K562 (cell line): ENCODE measurements around the gene OST4. TPM values are rescaled to one million over a fixed set of nuclear protein-coding genes. Genes with fewer than 3 reads are reported as not detected.

Experiments
- ATAC-seq: fragments of 200-7000 bp; cut with Tn5 transposase; 3 replicates; pipeline ENCODE4 v1.9.1; 2020; ENCODE audit warnings: moderate library complexity
- Bru-seq: library from RNA; stranded (reverse); fragments of 400-500 nt; gene quantifications from one replicate; lab custom pipeline; 2021; lab: Mats Ljungman, UMichigan
- BruChase-seq, 2 experiments: library from RNA; stranded (reverse); fragments of 400-500 nt; gene quantifications; one replicate each; lab custom pipeline; 2021; lab: Mats Ljungman, UMichigan
- BruUV-seq: library from RNA; stranded (reverse); fragments of 400-500 nt; replicated peaks from 2 replicates; lab custom pipeline; 2021; lab: Mats Ljungman, UMichigan
- CTCF ChIA-PET: fragments of 300-600 bp; formaldehyde crosslinking; extraction: SDS; loops from one replicate; lab custom pipeline; 2021; ENCODE audit warnings: low intra/inter-chr PET ratio; lab: Yijun Ruan, JAX
- POLR2A ChIA-PET: fragments of 300-600, 350-650 bp; sonication (Branson Sonifier 250); formaldehyde crosslinking; extraction: SDS; loops from one replicate; lab custom pipeline; 2021; ENCODE audit warnings: antibody characterized with exemption, inconsistent platforms; lab: Yijun Ruan, JAX
- DNase-seq, 4 experiments: peaks; one replicate each; pipeline versions ENCODE4 v3.0.0 to v3.0.0-alpha.2; 2011 to 2018; ENCODE audit warnings: low spot score in 3 of 4, mixed read lengths in 3 of 4; ENCODE audit errors: extremely low read depth in 1 of 4
- FAIRE-seq: peaks from 2 replicates; lab custom pipeline; 2011; peaks lifted over from hg19 to GRCh38; lab: Jason Lieb, UNC
- H2AFZ ChIP-seq: 2 replicates; pipeline ENCODE4 v1.6.0; 2011; ENCODE audit warnings: low read depth, low read length, control low read depth, inconsistent platforms
- H3K27ac ChIP-seq: fragments of 200-600 bp; 3 replicates; pipeline ENCODE4 v1.8.0; 2011; ENCODE audit warnings: low read depth, mild to moderate bottlenecking, control low read depth, inconsistent platforms, low read length, moderate library complexity, mixed read lengths; ENCODE audit errors: extremely low read depth
- H3K27me3 ChIP-seq, 2 experiments: fragments of 300-600 bp in 1 of 2; 2 replicates in 1 of 2; 3 replicates in 1 of 2; pipeline versions ENCODE4 v1.6.0 to v1.8.0; 2011; ENCODE audit warnings: inconsistent platforms in 2 of 2, low read length in 2 of 2, mild to moderate bottlenecking in 1 of 2, mixed read lengths in 1 of 2, moderate library complexity in 1 of 2; ENCODE audit not compliant: control insufficient read depth in 2 of 2, insufficient read depth in 2 of 2
- H3K36me3 ChIP-seq: fragments of 300-600 bp; 3 replicates; pipeline ENCODE4 v1.8.0; 2011; ENCODE audit warnings: mild to moderate bottlenecking, low read length, inconsistent platforms; ENCODE audit not compliant: control insufficient read depth, insufficient read depth
- H3K4me1 ChIP-seq, 2 experiments: fragments of 200-600 bp in 1 of 2; replicated peaks in 1 of 2; 2 replicates in 1 of 2; 3 replicates in 1 of 2; pipeline versions ENCODE4 v1.5.1 to v1.8.0; 2011; ENCODE audit warnings: inconsistent platforms in 2 of 2, low read length in 2 of 2, mild to moderate bottlenecking in 1 of 2, mixed read lengths in 1 of 2, moderate library complexity in 1 of 2; ENCODE audit not compliant: control insufficient read depth in 2 of 2, insufficient read depth in 2 of 2
- H3K4me2 ChIP-seq: 2 replicates; pipeline ENCODE4 v1.6.1; 2011; ENCODE audit warnings: low read length, control low read depth, inconsistent platforms, mixed read lengths; ENCODE audit not compliant: insufficient read depth
- H3K4me3 ChIP-seq: fragments of 200-600 bp; sonication (generic), shearing (Covaris generic); 2 replicates; pipeline ENCODE4 v1.5.1; 2016; ENCODE audit warnings: control low read depth, inconsistent platforms
- H3K79me2 ChIP-seq: fragments of 200-600 bp; 3 replicates; pipeline ENCODE4 v1.8.0; 2011; ENCODE audit warnings: low read length, inconsistent platforms; ENCODE audit not compliant: control insufficient read depth, insufficient read depth
- H3K9ac ChIP-seq, 2 experiments: 2 replicates each; pipeline versions ENCODE4 v1.6.0 to v1.6.1; 2011; ENCODE audit warnings: low read depth in 2 of 2, low read length in 2 of 2, control low read depth in 1 of 2, inconsistent platforms in 1 of 2, mild to moderate bottlenecking in 1 of 2, mixed read lengths in 1 of 2; ENCODE audit not compliant: insufficient read depth in 1 of 2
- H3K9me1 ChIP-seq: one replicate; pipeline ENCODE4 v1.6.0; 2011; ENCODE audit warnings: inconsistent platforms, mild to moderate bottlenecking, low read length, moderate library complexity; ENCODE audit not compliant: control insufficient read depth, insufficient read depth
- H3K9me3 ChIP-seq: replicated peaks from 2 replicates; pipeline ENCODE4 v1.5.1; 2011; ENCODE audit warnings: low read depth, low read length, inconsistent platforms; ENCODE audit not compliant: control insufficient read depth, insufficient read depth
- H4K20me1 ChIP-seq: replicated peaks from 2 replicates; pipeline ENCODE4 v1.6.1; 2011; ENCODE audit warnings: low read length, inconsistent platforms, mixed read lengths; ENCODE audit not compliant: control insufficient read depth, insufficient read depth
- CTCF ChIP-seq, 3 experiments: IDR thresholded peaks in 2 of 3; conservative IDR thresholded peaks in 1 of 3; 2 replicates each; pipeline ENCODE4 v1.5.1; 2011 to 2012; ENCODE audit warnings: low read length in 3 of 3, mild to moderate bottlenecking in 3 of 3, control low read depth in 2 of 3, improper control_type of control experiment in 1 of 3, inconsistent platforms in 1 of 3, low read depth in 1 of 3, mixed read lengths in 1 of 3, moderate library complexity in 1 of 3; ENCODE audit not compliant: insufficient read depth in 2 of 3
- EP400 ChIP-seq: fragments of 450-650 bp; IDR thresholded peaks from 2 replicates; pipeline ENCODE4 v1.6.1; 2017; ENCODE audit warnings: antibody characterized with exemption, mild to moderate bottlenecking, moderate library complexity
- ETV5 ChIP-seq: sonication (generic); formaldehyde crosslinking; IDR thresholded peaks from 2 replicates; pipeline ENCODE4 v1.4.0; 2020; ENCODE audit warnings: low read depth, mild to moderate bottlenecking, missing genetic modification reagents
- HDAC1 ChIP-seq, 2 experiments: fragments of 450-650 bp; IDR thresholded peaks; 2 replicates each; pipeline ENCODE4 v1.6.1; 2016 to 2017; ENCODE audit warnings: inconsistent platforms in 1 of 2, mild to moderate bottlenecking in 1 of 2, moderate library complexity in 1 of 2
- ILF3 ChIP-seq: fragments of 450-650 bp; IDR thresholded peaks from 2 replicates; pipeline ENCODE4 v1.6.1; 2018; ENCODE audit warnings: antibody characterized with exemption, mild to moderate bottlenecking, moderate library complexity, borderline replicate concordance
- PHF8 ChIP-seq: fragments of 200-600 bp; sonication (generic); IDR thresholded peaks from 2 replicates; pipeline ENCODE4 v1.6.1; 2012; ENCODE audit warnings: mixed run types, mild to moderate bottlenecking, inconsistent platforms, low read length, moderate library complexity, borderline replicate concordance
- SIRT6 ChIP-seq: IDR thresholded peaks from one replicate; pipeline ENCODE4 v1.6.1; 2012; ENCODE audit warnings: low read depth, mild to moderate bottlenecking, control low read depth, inconsistent platforms, low read length, moderate library complexity
- SIX5 ChIP-seq, 2 experiments: IDR thresholded peaks; 2 replicates each; pipeline ENCODE4 v1.6.1; 2011; ENCODE audit warnings: low read length in 2 of 2, borderline replicate concordance in 1 of 2, low read depth in 1 of 2, mild to moderate bottlenecking in 1 of 2, moderate library complexity in 1 of 2; ENCODE audit not compliant: insufficient read depth in 1 of 2
- ZNF431 ChIP-seq: sonication (generic); formaldehyde crosslinking; IDR thresholded peaks from 2 replicates; pipeline ENCODE4 v1.8.0; 2022; ENCODE audit warnings: mild to moderate bottlenecking, missing genetic modification reagents
- ZNF436 ChIP-seq: fragments of 250-450, 450-650 bp; sonication (Bioruptor Pico); formaldehyde crosslinking; IDR thresholded peaks from 2 replicates; pipeline ENCODE4 v1.7.0; 2020; ENCODE audit warnings: mild to moderate bottlenecking
- WGBS: fragments of 100-300 bp; shearing (Covaris generic); methylation state at CpG from one replicate; pipeline ENCODE4 v1.1.6; 2016; ENCODE audit warnings: low coverage, mixed read lengths; ENCODE audit not compliant: insufficient coverage; ENCODE audit errors: missing lambda C conversion rate; 5-methylcytosine and 5-hydroxymethylcytosine counted together
- in situ Hi-C: fragments of 300-500 bp; cut with MboI; formaldehyde crosslinking; loops from 4 replicates; pipeline ENCODE4 v1.15.0; 2018; ENCODE audit warnings: inconsistent platforms, mixed read lengths
- intact Hi-C: fragments of 100-400 bp; cut with micrococcal nuclease; formaldehyde crosslinking; loops from 2 replicates; pipeline ENCODE4 v1.14.2; 2022
- long read RNA-seq, 3 experiments: library from polyadenylated mRNA in 2 of 3; library from RNA in 1 of 3; unstranded in 2 of 3; stranded (forward) in 1 of 3; transcript quantifications; one replicate each; pipeline ENCODE4 v2.0.0, GENCODE V29; 2019 to 2022
- polyA minus RNA-seq, 3 experiments: library from RNA; depleted of rRNA, polyadenylated mRNA; stranded (reverse); fragments of >200 nt; gene quantifications; 2 replicates each; pipeline ENCODE4 v1.2.3, GENCODE V29; 2011
- polyA plus RNA-seq, 8 experiments: library from polyadenylated mRNA; depleted of rRNA in 4 of 8; stranded (reverse) in 5 of 8; unstranded in 3 of 8; fragments of >200 nt; fragmentation: Nextera tagmentation in 2 of 8; fragmentation: Illumina TruSeq in 1 of 8; extraction: Ambion mirVana in 2 of 8; extraction: Trizol in 1 of 8; gene quantifications; 2 replicates each; pipeline versions ENCODE4 v1.2.1 to v1.2.3, GENCODE V29; 2011 to 2014; ENCODE audit warnings: inconsistent platforms in 1 of 8, missing spikeins in 1 of 8
- total RNA-seq, 7 experiments: library from RNA; depleted of rRNA in 6 of 7; stranded (reverse); fragments of >200 nt in 6 of 7; fragmentation: Illumina TruSeq in 2 of 7; extraction: Trizol in 2 of 7; gene quantifications; 2 replicates each; pipeline versions ENCODE4 v1.2.1 to v1.2.3, GENCODE V29; 2011 to 2021; ENCODE audit warnings: low replicate concordance in 1 of 7
- TF ChIP-seq, protein P1 (sequence below): fragments of 450-650 bp; IDR thresholded peaks from 2 replicates; pipeline ENCODE4 v1.6.1; 2017; ENCODE audit warnings: mild to moderate bottlenecking, moderate library complexity

Gene OST4
- total RNA-seq (2011; cell fraction: chromatin; rRNA removed; ENCODE audit: low replicate concordance): 32.9 and 75.2 TPM in 2 replicates
- total RNA-seq (2011; cell fraction: nucleolus; rRNA removed): 76.6 and 92.2 TPM in 2 replicates
- 88.9 and 136 TPM in 2 replicates for total RNA-seq (2011; cell fraction: nucleoplasm; rRNA removed)
- total RNA-seq (2014; rRNA removed) (186 and 199 TPM in 2 replicates), total RNA-seq (2014; rRNA removed; fragmentation: Illumina TruSeq; extraction: Trizol) (263 and 292 TPM in 2 replicates), total RNA-seq (2015; rRNA removed; fragmentation: Illumina TruSeq; extraction: Trizol) (335 and 366 TPM in 2 replicates), total RNA-seq (2021) (239 and 266 TPM in 2 replicates), polyA plus RNA-seq (2011; rRNA removed) (328 and 435 TPM in 2 replicates), polyA plus RNA-seq (2014; fragmentation: Illumina TruSeq; extraction: Trizol) (503 and 545 TPM in 2 replicates), polyA plus RNA-seq (2014; fragmentation: Nextera tagmentation; extraction: Ambion mirVana) (1,000 to 10,000 TPM; 1,144 to 1,155 TPM), polyA plus RNA-seq (2014; rRNA removed) (355 and 369 TPM in 2 replicates), polyA minus RNA-seq (2011; rRNA and poly(A)+ RNA removed) (170 and 193 TPM in 2 replicates), Bru-seq, nascent RNA (percentile 98 among the genes with signal in this experiment), BruChase-seq, experiment 1, labeled RNA remaining after a 2-hour chase (percentile 94 among the genes with signal in this experiment), BruChase-seq, experiment 2, labeled RNA remaining after a 6-hour chase (percentile 94 among the genes with signal in this experiment)
- 794 and 995 TPM in 2 replicates for polyA plus RNA-seq (2011; cell fraction: cytosol; rRNA removed)
- 204 and 270 TPM in 2 replicates for polyA plus RNA-seq (2011; cell fraction: nucleus; rRNA removed)
- 363 and 494 TPM in 2 replicates for polyA plus RNA-seq (2012)
- 371 and 384 TPM in 2 replicates for polyA minus RNA-seq (2011; cell fraction: cytosol; rRNA and poly(A)+ RNA removed)
- polyA minus RNA-seq (2011; cell fraction: nucleus; rRNA and poly(A)+ RNA removed): 63.4 and 99.5 TPM in 2 replicates
- long read RNA-seq, experiment 1, transcript OST4-203 (3 exons, 561 nt): major isoform, 339 of 365 reads
- long read RNA-seq, experiment 1, transcript OST4-201 (2 exons, 559 nt): minor isoform, 12 of 365 reads
- long read RNA-seq, experiment 1, partial matches to known transcripts: 0 of 365 reads
- long read RNA-seq, experiment 1, other reads (novel, unspliced or antisense): 14 of 365 reads
- long read RNA-seq, experiment 2, transcript OST4-203 (3 exons, 561 nt): major isoform, 212 of 233 reads
- long read RNA-seq, experiment 2, transcript OST4-201 (2 exons, 559 nt): minor isoform, 18 of 233 reads
- long read RNA-seq, experiment 2, partial matches to known transcripts: 1 of 233 reads
- long read RNA-seq, experiment 2, other reads (novel, unspliced or antisense): 2 of 233 reads
- long read RNA-seq, experiment 3, transcript OST4-201 (2 exons, 559 nt): minor isoform, 11 of 367 reads
- long read RNA-seq, experiment 3, transcript OST4-203 (3 exons, 561 nt): major isoform, 352 of 367 reads
- long read RNA-seq, experiment 3, partial matches to known transcripts: 0 of 367 reads
- long read RNA-seq, experiment 3, other reads (novel, unspliced or antisense): 4 of 367 reads

DNA sequence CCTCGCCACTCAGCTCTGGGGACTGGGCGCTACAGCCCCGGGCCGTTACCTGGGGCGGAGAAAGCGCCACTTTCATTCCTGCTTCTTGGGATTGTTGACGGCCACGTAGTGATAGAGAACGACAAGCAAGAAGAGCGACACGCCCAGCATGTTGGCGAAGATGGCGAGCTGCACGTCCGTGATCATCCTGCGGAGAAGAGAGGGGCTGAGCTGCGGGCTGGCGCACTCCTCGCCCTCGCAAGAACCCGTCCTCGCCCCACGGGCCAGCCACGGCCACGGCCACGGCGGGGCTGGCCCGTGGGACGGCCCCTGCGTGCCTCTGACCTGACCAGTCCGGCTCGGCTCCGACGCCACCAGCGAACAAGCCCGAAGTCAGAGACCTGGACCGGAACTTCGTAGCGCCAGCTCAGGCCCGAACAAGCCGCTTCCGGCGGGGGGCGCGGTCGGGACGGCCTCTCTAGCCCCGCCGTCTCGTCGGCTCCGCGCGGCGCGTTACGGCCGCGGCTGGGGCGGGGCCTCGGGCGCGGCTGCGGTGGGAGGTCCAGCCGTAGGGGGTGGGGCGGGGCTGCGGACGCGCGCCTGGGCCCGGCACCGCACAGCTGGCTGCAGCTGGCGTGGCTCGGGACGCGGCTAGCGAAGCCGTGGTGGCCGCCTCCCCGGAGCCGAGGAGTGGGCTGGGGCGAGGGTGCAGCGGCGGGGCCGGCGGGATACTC, at the start of gene OST4:
Gene OST4 (minus strand): TSS at position 378 of the 713 bp plus-strand sequence.
- Histone ChIP-seq H3K4me2 (peak within 1 kb of the TSS; percentile 98), H3K9me1 (no peaks in the 10 kb centered on the region), H3K4me1 (peaks cover 38 to 51% of the 10 kb centered on the region in 2 experiments), H3K9ac (peak within 1 kb of the TSS; percentile 90 to 99), H3K79me2 (peaks cover 29% of the 10 kb centered on the region), H3K4me3 (peak within 1 kb of the TSS; percentile 82), H2AFZ (peak within 1 kb of the TSS; percentile 80), H3K27me3 (no peaks in the 10 kb centered on the region), H4K20me1 (no peaks in the 10 kb centered on the region), H3K9me3 (no peaks in the 10 kb centered on the region), H3K27ac (peak within 1 kb of the TSS; percentile 86), H3K36me3 (peaks cover 36% of the 10 kb centered on the region; the same call in 2 of the 3 replicates)
- no TSS peak for BruUV-seq
- ChIA-PET CTCF (interaction anchor here (0.7 kb wide), 1 partner anchor 1490 kb away, joined by 3 read pairs; no protein-coding TSS in a partner anchor), POLR2A (interaction anchor here (0.5 to 2.9 kb wide), 17 partner anchors 8 to 421 kb away, joined by 3 to 32 read pairs (median 4); partner anchors contain the start of gene AGBL5)
- WGBS: under 1% methylated on average over 56 of the region's 86 CpGs
- intact Hi-C loops (no loop called here), in situ Hi-C loops (no loop called here)
- ATAC-seq (peak; percentile 93), FAIRE-seq (peak; percentile 75), DNase-seq (peak; percentile 95 to 96 (median 96))
- TF ChIP-seq EP400 (peak; percentile 84), SIX5 (IDR thresholded peaks at IDR 0.05; ENCODE audit: borderline replicate concordance in 1 of 2, insufficient read depth in 1 of 2, low read depth in 1 of 2, low read length in 2 of 2) (peak in 1 of 2 experiments; percentile 24; a peak in 1 of 4 replicates), CTCF (IDR thresholded peaks at IDR 0.05 in 2 of 3, conservative IDR thresholded peaks at IDR 0.05 in 1 of 3; ENCODE audit: insufficient read depth in 2 of 3, low read depth in 1 of 3, low read length in 3 of 3) (0 out of 6 replicates have a peak, but pooled peaks of 1 of the 3 experiments have one; percentile 12), ZNF431 (no peak), ZNF436 (no peak), PHF8 (peak; percentile 97; the same call in 1 of the 2 replicates), HDAC1 (IDR thresholded peaks at IDR 0.05) (peak in 1 of 2 experiments; percentile 77; a peak in 2 of 4 replicates), SIRT6 (no peak), ETV5 (CRISPR knock-in tag) (peak; percentile 67; the same call in 1 of the 2 replicates), ILF3 (no peak)
- TF ChIP-seq, protein P1, sequence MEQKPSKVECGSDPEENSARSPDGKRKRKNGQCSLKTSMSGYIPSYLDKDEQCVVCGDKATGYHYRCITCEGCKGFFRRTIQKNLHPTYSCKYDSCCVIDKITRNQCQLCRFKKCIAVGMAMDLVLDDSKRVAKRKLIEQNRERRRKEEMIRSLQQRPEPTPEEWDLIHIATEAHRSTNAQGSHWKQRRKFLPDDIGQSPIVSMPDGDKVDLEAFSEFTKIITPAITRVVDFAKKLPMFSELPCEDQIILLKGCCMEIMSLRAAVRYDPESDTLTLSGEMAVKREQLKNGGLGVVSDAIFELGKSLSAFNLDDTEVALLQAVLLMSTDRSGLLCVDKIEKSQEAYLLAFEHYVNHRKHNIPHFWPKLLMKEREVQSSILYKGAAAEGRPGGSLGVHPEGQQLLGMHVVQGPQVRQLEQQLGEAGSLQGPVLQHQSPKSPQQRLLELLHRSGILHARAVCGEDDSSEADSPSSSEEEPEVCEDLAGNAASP: no peak
